Right forelimb (tissue), 1 donor: ENCODE results near the gene TMEM52.
"Not testable (repeated sequence)": the region's sequence is repeated elsewhere in the genome, so short reads cannot be mapped to it uniquely, and the experiment has no call there.

Experiments used
- DNase-seq: peaks from one replicate; pipeline ENCODE4 v3.0.0-alpha.2; 2018

Gene TMEM52

DNA sequence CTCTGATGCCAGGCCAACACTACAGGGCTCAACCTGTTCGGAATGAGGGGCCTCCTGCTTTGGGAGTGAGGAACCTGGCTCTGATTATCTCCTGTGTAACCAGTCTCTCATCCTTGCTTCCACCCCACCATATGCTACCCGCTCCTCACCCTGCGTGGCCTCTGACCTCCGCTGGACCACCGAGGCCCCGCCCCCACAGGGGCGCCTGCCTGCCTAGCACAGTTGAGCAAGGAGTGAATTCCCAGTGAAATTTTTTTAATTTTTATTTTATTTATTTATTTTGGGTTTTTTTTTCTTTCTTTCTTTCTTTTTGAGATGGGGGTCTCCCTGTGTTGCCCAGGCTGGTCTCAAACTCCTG lies 26.3 kb downstream of the TMEM52 start:
- DNase-seq = no peak

DNA sequence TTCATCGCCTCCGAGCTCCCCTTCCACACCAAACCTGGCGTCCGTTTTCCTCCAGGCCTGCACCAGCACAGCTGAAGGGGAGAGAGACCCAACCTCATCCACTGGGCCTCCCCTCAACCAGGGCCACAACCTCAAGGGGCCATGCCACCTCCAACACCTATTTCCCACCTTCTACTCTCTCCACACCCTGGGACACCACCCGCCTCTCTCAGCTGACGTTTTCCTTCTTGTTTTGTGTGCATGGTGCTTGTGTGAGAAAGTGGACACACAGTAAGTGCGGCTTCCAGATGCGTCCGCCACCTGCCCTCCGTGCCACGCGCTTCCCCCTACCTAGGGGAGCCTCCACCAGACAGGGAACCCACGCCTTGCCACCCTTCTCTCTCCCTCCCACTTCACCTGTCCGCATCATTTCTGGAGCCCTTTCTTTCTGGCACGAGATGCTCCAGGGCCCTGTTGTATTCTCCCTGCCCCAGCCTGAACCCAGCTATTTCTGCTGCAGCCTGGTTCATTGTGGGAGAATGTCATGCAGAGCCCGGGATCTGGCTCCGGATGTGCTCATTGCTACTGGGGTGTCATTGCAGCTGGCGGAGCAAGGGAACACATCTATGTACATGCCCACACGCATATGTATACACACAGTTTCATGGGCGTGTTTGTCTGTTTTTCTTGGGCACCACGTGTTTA lies 26.9 kb downstream of the TMEM52 start:
- DNase-seq = no peak

DNA sequence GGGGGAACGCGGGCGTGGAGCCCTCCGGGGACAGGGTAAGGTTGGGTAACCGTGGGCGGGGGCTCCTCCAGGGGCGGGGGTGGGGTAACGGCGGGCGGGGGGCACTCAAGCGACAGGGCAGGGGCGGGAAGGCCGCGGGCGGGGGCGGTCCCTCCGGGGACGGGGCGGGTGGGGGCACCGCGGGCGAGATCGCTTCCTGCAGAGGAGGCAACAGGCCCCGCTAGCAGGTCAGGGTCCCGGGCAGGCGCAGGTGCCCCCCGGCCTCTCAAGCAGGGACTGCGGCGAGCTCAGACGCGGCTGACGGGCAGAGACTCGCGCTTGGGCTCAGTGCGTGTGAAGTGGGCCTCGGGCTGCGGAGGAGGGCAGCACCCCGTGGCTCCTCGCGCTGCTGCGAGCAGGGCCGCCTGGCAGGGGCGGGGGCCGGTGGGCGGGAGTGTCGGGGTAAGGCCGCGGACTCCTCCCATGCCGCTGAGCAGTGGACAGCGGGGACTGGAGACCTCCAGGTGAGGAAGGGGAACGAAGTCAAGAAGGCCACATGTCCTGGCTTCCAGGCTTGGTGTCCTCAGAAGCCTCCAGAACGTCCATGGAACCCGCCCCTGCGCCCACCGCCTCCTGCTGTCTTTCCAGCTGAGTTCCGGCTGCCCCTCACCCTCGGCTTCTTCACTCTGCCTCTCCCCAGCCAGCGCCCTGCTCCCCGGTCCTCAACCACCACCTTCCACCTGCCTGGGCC lies 27.6 kb downstream of the TMEM52 start:
- DNase-seq = no peak

- peak; percentile 97 for DNase-seq
These were observed 28.4 kb downstream of the TMEM52 start, which contains the start of gene GNB1 for GRCh38 chr1:1890506-1891348. TSS of gene GNB1 (minus strand) at chr1:1891087. CDS start at chr1:1825453, 65,634 bp downstream.

- DNase-seq = peak; percentile 73
These were observed 29.1 kb downstream of the TMEM52 start for GRCh38 chr1:1889847-1890505.

DNA sequence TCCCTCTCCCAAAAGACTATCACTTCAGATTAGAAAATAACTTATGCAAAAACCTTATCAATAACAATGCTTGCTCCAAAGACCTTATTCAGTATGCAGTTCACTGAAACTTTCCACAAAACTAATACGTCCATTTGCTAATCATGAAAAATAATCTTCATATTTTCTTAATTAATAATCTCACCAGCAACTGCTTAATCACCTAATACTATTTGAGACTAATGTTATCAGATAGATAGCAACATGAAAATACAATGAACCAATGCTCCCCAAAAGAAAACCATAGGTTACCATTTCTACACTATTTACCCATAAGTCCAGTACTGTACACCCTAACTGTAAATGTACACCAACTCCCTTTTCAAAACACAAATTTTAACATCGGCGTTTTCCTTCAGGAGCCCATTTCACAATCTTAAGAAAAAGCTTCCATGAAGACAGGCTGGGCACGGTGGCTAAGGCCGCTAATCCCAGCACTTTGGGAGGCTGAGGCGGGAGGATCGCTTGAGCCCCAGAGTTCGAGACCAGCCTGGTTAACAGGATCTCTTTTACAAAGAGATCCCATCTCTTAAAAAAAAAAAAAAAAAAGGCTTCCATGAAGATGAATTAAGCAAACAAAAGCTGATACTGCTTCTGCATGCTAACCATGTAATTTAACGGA lies 29.9 kb downstream of the TMEM52 start:
- DNase-seq = no peak

GRCh38 chr1:1883890-1884289 lies 35.2 kb downstream of the TMEM52 start:
- not testable (repeated sequence) for DNase-seq

- no peak for DNase-seq
These were observed 35.8 kb downstream of the TMEM52 start for GRCh38 chr1:1883092-1883873.

- DNase-seq = no peak
These were observed 37.4 kb downstream of the TMEM52 start for GRCh38 chr1:1881727-1882126.

GRCh38 chr1:1880617-1881312 lies 38.3 kb downstream of the TMEM52 start:
- DNase-seq = no peak

DNA sequence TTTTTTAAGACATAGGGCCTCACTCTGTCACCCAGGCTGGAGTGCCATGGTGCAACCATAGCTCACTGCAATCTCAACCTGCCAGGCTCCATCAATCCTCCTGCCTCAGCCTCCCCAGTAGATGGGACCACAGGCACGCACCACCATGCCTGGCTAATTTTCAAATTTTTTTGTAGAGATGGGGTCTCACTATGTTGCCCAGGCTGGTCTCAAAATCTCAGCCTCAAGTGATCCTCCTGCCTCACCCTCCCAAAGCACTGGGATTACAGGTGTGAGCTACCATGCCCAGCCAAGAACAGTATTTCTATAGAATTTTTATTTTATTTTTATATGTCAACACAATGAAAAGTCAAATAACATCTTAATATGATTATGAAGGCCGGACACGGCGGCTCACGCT lies 39.1 kb downstream of the TMEM52 start:
- DNase-seq = no peak

DNA sequence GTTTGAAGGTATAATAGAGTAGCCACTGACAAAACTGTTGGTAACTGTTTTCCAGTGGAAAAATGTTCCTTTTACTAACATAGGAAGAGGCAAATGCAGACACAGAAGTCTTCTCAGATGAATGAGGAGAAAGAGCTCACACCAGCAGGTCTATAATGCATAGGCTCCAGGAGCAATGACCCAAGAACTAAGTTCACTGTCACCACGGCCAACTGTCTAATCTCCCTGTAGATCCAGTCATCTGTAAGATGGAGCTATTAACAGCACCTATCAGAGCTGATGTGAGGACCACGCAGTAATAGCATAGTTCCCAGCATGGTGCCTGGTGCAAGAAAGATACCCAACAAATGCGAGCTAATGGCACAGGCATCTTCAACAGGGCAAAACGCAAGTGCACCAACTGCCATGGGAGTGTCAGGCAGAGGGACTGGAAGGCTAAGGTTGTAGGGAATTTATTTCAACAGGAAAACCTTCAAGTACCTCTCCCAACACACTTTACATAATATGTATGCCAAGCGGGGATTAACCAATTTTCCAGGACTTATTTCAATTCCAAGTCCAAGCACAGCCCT lies 41.1 kb downstream of the TMEM52 start:
- DNase-seq = no peak

GRCh38 chr1:1876335-1876930 lies 42.6 kb downstream of the TMEM52 start:
- no peak for DNase-seq

DNA sequence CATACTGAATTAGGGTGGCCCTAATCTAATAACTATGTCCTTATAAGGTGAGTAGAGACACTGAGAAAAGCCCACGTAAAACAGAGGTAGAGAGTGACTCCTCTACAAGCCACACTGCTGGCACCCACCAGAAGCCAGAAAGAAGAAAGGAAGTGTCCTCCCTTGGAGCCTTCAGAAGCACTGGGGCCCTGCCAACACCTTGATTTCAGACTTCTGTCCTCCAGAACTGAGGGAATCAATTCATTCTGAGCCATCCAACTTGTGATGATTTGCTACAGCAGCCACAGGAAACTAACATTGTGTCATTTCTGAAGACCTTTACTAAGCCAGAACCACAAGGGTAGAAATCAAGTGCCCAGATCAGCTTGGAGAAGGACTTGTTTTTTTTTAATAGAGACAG lies 43.1 kb downstream of the TMEM52 start:
- DNase-seq = no peak

DNA sequence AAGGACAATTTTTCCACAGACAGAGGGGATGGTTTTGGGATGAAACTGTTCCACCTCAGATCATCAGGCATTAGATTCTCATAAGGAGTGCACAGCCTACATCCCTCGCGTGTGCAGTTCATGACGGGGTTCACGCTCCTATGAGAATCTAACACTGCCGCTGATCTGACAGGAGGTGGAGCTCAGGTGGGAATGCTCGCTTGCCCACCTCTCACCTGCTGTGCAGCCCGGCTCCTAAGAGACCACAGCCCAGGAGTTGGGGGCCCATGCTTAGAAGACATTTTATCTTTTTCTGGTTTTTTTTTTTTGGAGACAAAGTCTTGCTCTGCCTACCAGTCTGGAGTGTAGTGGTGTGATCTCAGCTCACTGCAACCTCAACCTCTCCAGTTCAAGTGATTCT lies 44.2 kb downstream of the TMEM52 start:
- DNase-seq = no peak

DNA sequence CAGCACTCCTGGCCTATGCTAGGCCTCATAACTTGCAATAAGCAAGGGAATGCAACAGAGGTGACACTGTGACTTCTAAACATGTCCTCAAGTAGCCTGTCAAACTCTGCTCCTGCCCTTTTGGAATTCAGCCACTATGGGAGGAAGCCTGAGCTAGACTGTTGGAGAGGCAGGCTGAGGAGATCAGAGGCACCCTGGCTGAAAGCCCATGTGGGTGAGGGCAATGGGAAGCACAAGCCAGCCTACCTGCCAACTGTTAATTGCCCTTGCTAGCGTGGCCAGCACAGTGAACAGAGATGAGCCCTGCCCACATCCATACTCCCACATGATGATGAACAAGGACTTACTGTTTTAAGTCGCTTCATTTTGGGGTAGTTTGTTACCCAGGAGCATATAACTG lies 45.9 kb downstream of the TMEM52 start:
- no peak for DNase-seq

DNA sequence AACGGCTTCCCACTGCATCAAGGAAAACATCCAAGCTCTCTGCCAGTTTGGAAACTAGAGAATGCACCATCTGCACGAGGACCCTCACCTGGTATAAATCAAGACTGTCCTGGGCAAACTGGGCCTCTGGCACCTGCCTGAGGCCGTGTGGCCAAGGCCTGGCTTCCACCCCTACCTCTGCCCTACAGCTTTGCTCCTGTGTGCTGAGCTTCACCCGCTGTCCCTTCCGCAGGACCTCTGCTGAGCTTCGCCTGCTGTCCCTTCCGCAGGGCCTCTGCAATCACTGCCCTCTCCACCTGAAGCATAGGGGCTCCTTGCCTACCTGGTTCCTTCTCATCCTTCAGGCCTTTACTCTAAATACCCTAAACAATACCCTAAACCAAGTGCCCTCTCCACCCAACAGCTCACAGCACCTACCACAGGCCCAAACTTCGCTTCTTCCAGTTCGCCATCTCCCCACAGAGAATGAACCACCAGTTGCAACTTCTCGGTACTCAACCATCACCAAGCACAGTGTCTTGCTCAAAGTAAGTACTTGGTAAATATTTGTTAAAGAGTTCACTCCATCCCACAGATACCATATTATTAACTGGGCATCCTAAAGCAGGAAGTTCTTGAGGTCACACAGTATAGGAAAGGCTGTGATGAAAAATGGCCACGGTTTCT lies 46.6 kb downstream of the TMEM52 start:
- no peak for DNase-seq

DNA sequence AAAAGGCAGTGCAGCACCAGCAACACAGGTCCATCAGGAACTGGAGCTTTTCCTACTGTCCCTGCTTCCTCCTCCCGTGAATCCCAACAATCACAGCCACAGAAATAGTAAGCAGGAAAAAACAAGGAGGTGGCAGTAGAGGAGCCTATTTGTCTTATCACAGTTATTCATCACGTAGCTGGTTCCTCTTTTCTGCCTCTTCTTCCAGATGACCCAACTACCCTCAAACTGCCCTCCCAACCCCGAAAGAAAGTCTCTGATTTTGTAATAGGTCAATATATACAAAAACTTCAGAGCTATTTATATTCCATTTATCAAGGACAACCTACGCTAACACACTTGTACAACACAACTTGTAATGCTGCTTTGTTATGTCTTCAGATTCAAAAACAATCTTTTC lies 49.6 kb downstream of the TMEM52 start:
- DNase-seq = no peak
